ENCODE results near the gene GRK3.
"Not testable (repeated sequence)": the region's sequence is repeated elsewhere in the genome, so short reads cannot be mapped to it uniquely, and the experiment has no call there.

GRK3 gene

DNA sequence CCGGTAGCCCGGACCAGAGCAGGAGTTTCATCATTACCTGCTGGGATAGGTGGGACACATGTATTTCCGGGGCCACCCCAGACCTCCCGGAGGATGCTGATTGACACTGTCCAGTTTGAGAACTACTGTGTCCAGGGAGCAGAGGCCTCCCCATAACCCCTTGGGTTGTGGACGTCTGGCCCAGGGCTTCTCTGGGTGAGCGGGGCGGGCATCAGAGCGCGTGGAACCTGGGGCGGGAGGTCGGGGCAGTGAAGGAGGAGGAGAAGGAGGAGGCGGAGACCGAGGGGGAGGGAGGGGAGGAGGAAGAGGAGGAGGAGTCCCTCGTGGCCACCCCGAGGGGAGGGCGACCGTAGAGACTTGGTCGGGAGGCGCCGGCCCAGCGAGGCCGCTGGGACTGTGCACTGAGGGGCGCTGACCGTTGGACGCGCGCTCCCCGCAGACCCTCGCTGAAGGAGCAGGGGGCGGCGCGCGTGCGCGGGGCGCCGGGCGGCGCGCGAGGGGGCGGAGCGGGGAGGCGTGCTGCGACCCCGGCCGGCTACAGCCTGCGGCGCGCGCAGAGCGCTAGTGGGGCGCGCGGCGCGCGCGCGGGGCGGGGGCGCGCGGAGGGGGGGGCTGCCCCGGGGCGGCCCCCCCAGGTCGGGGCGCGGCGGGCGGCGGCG is at the start of gene GRK3:
Gene GRK3 (plus strand): TSS at position 356 of the 659 bp plus-strand sequence. CDS start 366 bp downstream, outside the sequence.
- no peak for DNase-seq

DNA sequence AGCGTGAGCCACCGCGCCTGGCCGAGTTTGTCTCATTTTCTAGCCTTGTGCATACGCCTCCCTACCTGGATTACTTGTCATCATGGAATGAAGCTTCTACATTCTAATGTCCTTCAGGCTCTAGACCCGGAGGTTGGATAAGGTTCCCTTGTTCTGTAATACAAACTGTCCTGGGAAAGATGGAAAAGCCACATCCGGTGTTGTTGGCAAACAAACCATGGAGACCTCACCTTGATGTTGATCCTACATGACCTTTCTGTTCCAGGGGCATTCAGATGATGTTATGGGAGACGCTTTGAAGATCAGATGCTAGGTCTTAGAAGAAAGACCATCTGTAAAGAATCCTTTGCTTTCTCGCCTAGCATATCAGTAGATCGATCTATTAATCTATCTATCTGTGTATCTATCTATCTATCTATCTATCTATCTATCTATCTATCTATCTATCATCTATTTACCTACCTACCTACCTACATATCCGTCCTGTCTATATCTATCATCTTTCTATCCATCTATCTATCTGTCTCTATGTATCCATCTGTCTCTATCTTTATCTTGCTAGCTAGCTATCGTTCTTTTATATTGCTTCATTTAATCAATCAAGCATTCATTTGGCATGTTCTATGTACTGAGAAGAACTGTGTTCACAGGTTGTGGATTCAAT is 46.3 kb upstream of the GRK3 start:
- DNase-seq: no peak

DNA sequence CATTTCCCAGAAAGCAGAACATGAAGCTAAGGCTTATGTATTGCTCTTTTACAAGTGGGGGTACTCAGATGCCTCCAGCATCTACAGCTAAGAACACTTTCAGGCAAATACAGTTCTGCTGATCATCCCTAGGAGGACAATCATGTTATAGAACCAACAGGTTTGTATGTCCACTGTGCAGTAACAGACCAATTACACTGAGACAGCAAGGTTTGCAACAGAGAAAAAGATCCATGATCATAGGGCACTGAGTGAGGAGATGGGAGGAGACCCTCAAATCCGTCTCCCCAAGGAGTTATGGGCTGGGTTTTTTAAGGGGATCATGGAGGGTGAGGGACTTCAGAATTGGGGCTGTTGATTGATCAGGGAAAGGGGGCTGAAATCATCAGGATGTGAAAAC is 39.1 kb upstream of the GRK3 start:
- DNase-seq: no peak

DNA sequence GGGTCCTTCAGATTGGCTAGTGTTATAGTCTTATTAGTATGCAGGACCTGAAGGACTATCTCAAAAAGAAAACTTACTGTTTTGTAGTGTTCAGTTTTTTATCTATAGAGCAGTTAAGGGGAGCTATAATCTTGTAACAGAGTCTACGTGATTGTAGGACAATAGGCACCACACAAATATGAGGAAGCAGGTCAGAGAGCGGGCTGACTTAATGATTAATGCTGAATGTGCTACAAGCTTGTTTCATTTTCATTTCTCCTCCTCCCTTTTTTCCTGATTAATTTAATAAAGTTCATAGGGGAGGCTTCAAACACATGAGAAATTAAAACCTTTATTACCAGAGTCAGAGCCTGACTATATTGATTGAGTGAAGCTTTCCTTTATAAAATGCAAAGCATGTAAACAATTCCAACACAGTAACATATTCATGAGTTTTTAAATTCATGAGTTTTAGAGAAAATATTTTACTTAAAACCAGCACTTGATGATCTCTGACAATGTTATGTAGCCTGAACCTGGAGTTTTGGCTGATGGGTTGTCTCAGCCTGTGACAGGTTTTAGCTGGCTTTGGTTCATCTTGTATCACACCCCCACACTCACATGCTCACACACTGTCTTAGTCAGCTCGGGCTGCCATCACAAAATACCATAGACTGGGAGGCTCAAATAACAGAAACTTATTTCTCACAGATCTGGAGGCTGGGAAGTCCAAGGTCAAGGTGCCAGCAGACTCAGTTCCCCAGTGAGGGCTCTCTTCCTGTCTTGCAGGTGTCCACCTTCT is 38.5 kb upstream of the GRK3 start:
- not testable (repeated sequence) for DNase-seq

GRCh38 chr22:25527016-25527415 is 37.5 kb upstream of the GRK3 start:
- peak; percentile 2 for DNase-seq

DNA sequence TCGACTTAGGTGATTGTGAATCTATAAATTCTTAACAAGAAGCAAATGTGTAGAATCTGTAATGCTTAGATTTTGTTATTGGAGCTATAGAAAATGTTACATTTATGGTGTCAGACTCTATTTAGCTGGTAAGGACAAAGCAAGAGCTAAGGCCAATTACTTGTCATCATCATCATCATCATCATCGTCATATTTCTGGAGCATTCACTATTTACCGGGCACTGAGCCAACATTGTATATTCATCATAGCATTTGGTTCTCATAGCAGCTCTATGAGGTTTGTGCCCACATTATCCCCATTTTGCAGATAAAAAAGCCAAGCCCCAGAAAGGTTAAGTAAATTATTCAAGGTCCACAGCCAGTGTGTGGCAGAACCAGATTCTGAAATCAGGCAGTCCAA is 36.4 kb upstream of the GRK3 start:
- not testable (repeated sequence) for DNase-seq

DNA sequence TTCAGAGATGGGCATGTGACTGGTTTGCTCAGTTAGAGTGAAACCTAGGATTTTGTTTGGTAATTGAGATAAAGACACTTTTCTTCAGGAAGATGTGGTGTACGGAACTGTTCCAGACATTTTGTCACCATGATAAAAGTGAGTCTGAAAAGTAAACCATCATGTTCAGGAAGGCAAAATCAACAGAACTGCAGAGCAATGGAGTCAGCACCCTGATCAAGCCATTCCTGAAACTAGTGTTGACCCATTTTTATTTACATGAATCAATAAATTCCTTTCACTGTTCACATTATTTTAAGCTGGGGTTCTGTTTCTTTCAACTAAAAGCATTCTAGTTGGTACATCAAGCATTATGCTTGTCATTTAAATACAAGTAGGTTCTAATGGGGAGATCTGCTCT is 35.4 kb upstream of the GRK3 start:
- DNase-seq: not testable (repeated sequence)

DNA sequence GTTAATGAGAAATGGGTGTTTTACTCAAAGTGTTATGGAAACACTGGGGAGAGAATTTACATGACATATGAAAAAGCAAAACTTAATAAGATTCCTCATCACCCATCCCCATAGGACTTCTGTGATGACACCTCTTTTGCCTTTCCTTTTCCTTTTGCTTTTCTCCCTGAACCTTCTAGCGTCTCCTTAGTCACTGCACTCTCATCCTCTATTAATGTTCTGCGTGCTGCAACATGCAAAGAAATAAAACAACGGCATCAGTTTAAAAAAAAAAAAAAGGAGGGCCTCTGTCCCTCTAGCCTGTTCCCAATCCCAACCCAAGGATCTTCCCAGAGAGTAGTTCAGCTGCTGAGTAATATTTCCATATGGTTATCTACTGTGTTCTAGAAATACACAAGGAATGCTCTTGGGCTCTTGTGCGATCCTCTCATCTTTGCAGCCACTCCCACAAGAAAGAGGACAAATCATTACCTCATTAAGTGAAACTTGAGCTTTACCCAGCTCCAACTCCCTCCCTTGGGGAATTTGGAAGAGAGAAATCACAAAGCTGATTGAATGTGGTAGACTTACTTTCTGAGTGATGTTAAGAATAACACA is 34.8 kb upstream of the GRK3 start:
- DNase-seq: not testable (repeated sequence)

DNA sequence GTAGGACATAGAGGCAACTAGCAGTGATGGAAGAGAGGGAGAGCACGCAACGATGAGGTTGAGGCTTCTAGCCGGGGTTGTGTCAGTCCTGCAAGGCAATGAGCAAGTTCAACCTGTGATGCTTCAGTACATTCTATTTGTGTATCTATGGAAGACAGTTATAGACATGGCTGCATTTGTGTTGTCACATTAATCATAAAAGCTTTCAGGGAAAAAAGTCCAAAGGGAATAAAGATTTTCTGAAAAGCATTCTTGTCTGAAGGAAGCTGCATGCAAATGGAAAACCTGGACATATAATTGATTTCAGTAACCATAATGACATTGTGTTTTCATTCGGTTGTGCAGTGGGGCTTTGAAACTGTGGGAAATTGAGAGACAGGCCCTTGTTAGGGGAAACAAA is 32.8 kb upstream of the GRK3 start:
- DNase-seq: not testable (repeated sequence)

- DNase-seq: no peak
Observed at GRCh38 chr22:25534724-25535123, 29.8 kb upstream of the GRK3 start.

DNA sequence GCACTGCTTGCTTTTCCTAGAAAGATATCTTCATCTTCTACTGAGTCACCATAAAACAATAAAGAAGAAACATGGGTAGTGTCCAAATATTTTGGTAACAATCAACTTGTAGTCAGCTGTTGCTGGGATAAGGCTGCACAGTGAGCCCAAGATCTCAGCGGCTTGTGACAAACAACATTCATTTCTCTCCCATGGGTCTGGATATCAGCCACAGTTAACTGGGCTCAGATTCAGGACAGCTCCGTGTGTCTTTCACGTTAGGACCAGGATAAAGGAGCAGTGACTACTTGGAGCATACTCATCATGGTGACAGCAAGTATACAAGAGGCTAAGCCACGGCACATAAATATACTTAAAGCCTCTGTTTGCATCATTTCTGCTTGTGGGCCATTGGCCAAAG is 27.9 kb upstream of the GRK3 start:
- DNase-seq: no peak

DNA sequence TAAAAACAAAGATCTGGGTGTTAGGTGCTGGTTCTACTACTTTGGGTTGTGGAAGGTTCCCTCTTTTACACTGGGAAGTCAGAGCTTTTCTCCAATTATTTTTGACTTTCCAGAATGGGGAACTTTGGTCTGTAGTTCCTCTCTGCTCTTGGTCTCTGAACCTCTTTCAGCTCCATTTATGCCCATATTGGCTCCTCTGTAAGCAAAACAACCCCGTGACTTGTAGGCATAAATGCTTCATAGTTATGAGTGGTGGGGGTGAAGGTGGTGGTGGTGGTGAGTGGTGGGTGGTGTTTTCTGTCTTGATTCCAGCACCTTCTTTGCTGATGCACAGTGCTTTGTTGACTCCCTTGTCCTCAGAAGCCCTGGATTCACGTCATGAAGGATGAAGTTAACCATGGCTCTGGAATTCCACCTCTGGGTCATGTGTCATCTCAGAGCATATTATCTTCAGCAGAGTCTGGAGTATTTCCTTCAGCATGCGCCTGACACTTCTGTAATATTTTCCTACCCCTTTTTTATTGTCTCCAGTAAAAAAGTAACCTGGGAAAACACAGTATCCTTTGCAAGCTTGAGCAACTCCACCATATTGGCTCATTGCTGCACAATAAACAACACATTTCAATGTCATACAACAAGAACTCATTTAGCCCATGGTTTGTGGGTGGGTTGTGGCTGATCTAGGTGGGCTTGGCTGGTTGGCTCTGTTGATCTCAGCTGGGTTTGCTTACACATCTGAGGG is 24.1 kb upstream of the GRK3 start:
- DNase-seq: no peak

GRCh38 chr22:25540908-25541660 is 23.4 kb upstream of the GRK3 start:
- DNase-seq: no peak

- no peak for DNase-seq
Observed at GRCh38 chr22:25542191-25542590, 22.3 kb upstream of the GRK3 start.

DNA sequence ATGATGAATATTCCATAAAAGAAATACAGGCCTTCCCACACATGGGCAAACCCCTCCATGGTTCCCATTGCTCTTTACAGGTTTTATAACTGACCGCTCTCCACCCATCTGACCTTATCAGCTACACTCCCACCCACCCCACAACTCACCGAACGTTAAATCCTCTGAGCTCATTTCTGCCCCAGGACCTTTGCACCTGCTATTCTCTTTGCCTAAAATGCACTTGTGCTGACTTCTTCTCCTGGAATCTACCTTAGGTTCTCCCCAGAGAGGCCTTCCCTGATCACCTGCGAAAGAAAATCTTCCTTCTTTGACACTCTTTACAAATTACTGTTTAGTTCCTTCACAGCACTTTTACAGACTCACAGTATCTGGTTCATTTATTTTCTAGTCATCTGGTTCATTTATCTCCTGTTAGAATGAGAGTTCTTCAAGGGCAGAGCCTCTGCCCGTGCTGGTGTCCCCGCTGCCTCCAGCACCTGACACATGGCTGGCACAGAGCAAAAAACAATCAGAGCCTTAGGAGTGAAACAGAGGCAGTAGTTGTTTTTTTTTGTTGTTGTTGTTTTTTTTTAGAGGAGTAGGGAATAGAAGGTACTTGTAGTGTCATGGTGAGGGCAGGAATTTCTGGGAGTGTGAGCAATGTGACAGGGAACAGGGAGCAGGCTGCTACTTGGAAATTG is 21.6 kb upstream of the GRK3 start:
- DNase-seq: no peak

GRCh38 chr22:25545146-25545545 is 19.3 kb upstream of the GRK3 start:
- no peak for DNase-seq

- no peak for DNase-seq
Observed at GRCh38 chr22:25545672-25546071, 18.8 kb upstream of the GRK3 start.

DNA sequence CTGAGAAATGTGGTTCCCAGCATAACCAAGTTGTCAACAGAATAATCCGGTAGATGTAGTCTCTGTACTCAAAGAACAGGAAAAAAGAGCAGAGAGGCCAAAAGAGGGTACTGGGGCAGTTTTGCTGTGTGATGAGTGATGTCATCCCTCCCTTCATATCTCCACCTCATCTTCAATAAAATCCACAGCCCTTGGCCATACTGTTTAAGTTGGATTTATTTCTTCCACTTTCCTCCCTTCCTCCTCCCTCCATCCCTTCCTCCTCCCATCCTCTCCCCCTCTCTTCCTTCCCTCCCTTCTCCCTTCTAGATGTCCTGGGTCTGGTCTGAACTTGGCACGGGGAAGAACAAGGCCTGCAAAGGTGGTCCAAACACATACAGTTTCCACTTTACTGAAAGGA is 18.2 kb upstream of the GRK3 start:
- no peak for DNase-seq

GRCh38 chr22:25546751-25547150 is 17.7 kb upstream of the GRK3 start:
- no peak for DNase-seq

DNA sequence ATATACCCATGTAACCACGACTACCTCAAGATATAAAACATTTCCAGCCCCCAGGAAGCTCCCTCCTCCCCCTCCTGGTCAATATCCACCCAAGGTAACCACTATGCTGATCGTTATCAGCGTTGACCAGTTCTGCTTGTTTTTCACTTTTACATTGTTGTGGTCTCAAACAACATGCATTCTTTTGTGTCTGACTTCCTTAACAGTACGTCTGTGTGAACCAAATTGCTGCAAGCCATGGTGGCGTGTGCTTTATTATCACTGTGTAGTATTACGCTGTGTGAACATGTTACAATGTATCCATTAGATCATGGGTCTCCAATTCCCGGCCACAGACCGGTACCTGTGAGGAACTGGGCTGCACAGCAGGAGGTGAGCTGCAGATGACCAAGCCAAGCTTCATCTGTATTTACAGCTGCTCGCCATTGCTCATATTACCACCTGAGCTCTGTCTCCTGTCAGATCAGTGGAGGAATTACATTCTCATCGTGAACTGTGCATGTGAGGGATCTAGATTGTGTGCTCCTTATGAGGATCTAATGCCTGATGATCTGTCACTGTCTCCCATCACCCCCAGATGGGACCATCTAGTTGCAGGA is 15.5 kb upstream of the GRK3 start:
- no peak for DNase-seq

- DNase-seq: no peak
Observed at GRCh38 chr22:25551396-25551795, 13.1 kb upstream of the GRK3 start.

All from HCEC 1CT (cell line).